Measurements from ENCODE around the gene EFNA2. TPM values are rescaled to one million over a fixed set of nuclear protein-coding genes. Genes with fewer than 3 reads are reported as not detected.

The EFNA2 gene
- not detected in 2 replicates for total RNA-seq

GRCh38 chr19:1285737-1286360 lies at the start of gene EFNA2:
Gene EFNA2, plus strand, starts transcription at chr19:1285873. Its CDS starts 296 bp downstream, at chr19:1286169.

GRCh38 chr19:1237754-1238368 lies 47.8 kb upstream of the EFNA2 start, which contains the start of gene CBARP:
Gene CBARP, minus strand, starts transcription at chr19:1238005. Its CDS starts 1,905 bp downstream, at chr19:1236100.

GRCh38 chr19:1241417-1242095 lies 44.1 kb upstream of the EFNA2 start, which contains the start of gene ATP5F1D:
Gene ATP5F1D, plus strand, starts transcription at chr19:1241751. Its CDS starts 100 bp downstream, at chr19:1241851.

GRCh38 chr19:1248139-1248785 lies 37.4 kb upstream of the EFNA2 start, which contains the start of gene MIDN:
Gene MIDN, plus strand, starts transcription at chr19:1248583. Its CDS starts 1,714 bp downstream, at chr19:1250297.

GRCh38 chr19:1269065-1269477 lies 16.6 kb upstream of the EFNA2 start, which contains the start of gene CIRBP:
Gene CIRBP, plus strand, starts transcription at chr19:1269332. Its CDS starts 1,602 bp downstream, at chr19:1270934.

GRCh38 chr19:1275260-1275975 lies 10.3 kb upstream of the EFNA2 start, which contains the start of gene FAM174C:
Gene FAM174C, plus strand, starts transcription at chr19:1275530. Its CDS starts 20 bp downstream, at chr19:1275550.

Other genes starting within 250 kb of the EFNA2 start
- gene ABCA7, start 245.8 kb upstream of the EFNA2 start, total RNA-seq = 4.7 and 5.6 TPM in 2 replicates
- 0.32 and 0.39 TPM in 2 replicates for gene ARHGAP45, start 218.7 kb upstream of the EFNA2 start, total RNA-seq
- gene POLR2E, start 190.5 kb upstream of the EFNA2 start, total RNA-seq = 77.0 and 86.9 TPM in 2 replicates
- gene GPX4, start 181.9 kb upstream of the EFNA2 start, total RNA-seq = 451 and 456 TPM in 2 replicates
- 71.2 and 86.9 TPM in 2 replicates for gene SBNO2, start 111.6 kb upstream of the EFNA2 start, total RNA-seq
- gene STK11, start 80.1 kb upstream of the EFNA2 start, total RNA-seq = 65.6 and 69.0 TPM in 2 replicates
- gene CBARP, start 47.9 kb upstream of the EFNA2 start, total RNA-seq = 2.0 and 3.6 TPM in 2 replicates
- gene ATP5F1D, start 44.1 kb upstream of the EFNA2 start, total RNA-seq = 11.0 and 14.5 TPM in 2 replicates
- 16.9 and 18.4 TPM in 2 replicates for gene MIDN, start 37.3 kb upstream of the EFNA2 start, total RNA-seq
- 322 and 371 TPM in 2 replicates for gene CIRBP, start 16.5 kb upstream of the EFNA2 start, total RNA-seq
- 16.3 and 17.4 TPM in 2 replicates for gene FAM174C, start 10.3 kb upstream of the EFNA2 start, total RNA-seq
- 27.6 and 37.4 TPM in 2 replicates for gene NDUFS7, start 98.0 kb downstream of the EFNA2 start, total RNA-seq
- gene GAMT, start 115.7 kb downstream of the EFNA2 start, total RNA-seq = 24.9 and 25.1 TPM in 2 replicates
- 43.3 and 44.7 TPM in 2 replicates for gene DAZAP1, start 121.7 kb downstream of the EFNA2 start, total RNA-seq
- gene RPS15, start 152.5 kb downstream of the EFNA2 start, total RNA-seq = 403 and 464 TPM in 2 replicates
- gene APC2, start 164.2 kb downstream of the EFNA2 start, total RNA-seq = 0.11 and 0.26 TPM in 2 replicates
- 20.3 and 24.0 TPM in 2 replicates for gene C19orf25, start 193.3 kb downstream of the EFNA2 start, total RNA-seq
- gene PCSK4, start 204.5 kb downstream of the EFNA2 start, total RNA-seq = 0.78 and 1.8 TPM in 2 replicates
- gene REEP6, start 205.3 kb downstream of the EFNA2 start, total RNA-seq = 1.3 and 1.4 TPM in 2 replicates
- 2.6 and 4.2 TPM in 2 replicates for gene ADAMTSL5, start 227.1 kb downstream of the EFNA2 start, total RNA-seq
- gene PLK5, start 238.2 kb downstream of the EFNA2 start, total RNA-seq = not detected in 2 replicates

All from articular chondrocyte of knee joint (primary cell).